Ishikawa (cell line): ENCODE data around the gene DGKI.

Source experiments
- TEAD4 ChIP-seq: IDR thresholded peaks from 2 replicates; pipeline ENCODE4 v1.6.1; 2012
- TF ChIP-seq, protein P1 (sequence below): IDR thresholded peaks from 2 replicates; pipeline ENCODE4 v1.6.1; 2012; ENCODE audit warnings: low read depth, mild to moderate bottlenecking
- TF ChIP-seq, protein P2 (sequence below): IDR thresholded peaks from 2 replicates; pipeline ENCODE4 v1.6.1; 2012

DNA sequence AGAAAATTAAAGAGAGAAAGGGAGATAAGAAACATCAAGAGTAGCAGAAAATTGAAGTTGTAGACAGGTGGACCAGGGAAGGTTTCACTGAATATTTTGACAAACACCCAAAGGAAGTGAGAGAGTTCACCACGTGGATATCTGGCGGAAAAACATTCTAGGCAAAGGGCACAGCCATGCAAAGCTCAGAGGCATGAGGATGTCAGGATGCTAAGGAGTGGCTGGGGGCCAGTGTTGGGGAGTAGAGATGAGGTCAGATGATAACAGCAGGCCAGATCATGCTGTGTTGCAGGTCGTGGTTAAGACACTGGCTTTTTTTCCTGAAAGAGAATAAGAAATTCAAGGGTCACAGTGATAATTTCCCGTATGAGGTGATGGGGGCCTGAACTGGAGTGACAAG is 181.9 kb downstream of the DGKI start:
- TF ChIP-seq TEAD4: no peak
- TF ChIP-seq, protein P1, sequence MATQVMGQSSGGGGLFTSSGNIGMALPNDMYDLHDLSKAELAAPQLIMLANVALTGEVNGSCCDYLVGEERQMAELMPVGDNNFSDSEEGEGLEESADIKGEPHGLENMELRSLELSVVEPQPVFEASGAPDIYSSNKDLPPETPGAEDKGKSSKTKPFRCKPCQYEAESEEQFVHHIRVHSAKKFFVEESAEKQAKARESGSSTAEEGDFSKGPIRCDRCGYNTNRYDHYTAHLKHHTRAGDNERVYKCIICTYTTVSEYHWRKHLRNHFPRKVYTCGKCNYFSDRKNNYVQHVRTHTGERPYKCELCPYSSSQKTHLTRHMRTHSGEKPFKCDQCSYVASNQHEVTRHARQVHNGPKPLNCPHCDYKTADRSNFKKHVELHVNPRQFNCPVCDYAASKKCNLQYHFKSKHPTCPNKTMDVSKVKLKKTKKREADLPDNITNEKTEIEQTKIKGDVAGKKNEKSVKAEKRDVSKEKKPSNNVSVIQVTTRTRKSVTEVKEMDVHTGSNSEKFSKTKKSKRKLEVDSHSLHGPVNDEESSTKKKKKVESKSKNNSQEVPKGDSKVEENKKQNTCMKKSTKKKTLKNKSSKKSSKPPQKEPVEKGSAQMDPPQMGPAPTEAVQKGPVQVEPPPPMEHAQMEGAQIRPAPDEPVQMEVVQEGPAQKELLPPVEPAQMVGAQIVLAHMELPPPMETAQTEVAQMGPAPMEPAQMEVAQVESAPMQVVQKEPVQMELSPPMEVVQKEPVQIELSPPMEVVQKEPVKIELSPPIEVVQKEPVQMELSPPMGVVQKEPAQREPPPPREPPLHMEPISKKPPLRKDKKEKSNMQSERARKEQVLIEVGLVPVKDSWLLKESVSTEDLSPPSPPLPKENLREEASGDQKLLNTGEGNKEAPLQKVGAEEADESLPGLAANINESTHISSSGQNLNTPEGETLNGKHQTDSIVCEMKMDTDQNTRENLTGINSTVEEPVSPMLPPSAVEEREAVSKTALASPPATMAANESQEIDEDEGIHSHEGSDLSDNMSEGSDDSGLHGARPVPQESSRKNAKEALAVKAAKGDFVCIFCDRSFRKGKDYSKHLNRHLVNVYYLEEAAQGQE: no peak
- TF ChIP-seq, protein P2, sequence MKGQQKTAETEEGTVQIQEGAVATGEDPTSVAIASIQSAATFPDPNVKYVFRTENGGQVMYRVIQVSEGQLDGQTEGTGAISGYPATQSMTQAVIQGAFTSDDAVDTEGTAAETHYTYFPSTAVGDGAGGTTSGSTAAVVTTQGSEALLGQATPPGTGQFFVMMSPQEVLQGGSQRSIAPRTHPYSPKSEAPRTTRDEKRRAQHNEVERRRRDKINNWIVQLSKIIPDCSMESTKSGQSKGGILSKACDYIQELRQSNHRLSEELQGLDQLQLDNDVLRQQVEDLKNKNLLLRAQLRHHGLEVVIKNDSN: no peak
